Measurements from ENCODE around the gene CELF6.

The CELF6 gene

DNA sequence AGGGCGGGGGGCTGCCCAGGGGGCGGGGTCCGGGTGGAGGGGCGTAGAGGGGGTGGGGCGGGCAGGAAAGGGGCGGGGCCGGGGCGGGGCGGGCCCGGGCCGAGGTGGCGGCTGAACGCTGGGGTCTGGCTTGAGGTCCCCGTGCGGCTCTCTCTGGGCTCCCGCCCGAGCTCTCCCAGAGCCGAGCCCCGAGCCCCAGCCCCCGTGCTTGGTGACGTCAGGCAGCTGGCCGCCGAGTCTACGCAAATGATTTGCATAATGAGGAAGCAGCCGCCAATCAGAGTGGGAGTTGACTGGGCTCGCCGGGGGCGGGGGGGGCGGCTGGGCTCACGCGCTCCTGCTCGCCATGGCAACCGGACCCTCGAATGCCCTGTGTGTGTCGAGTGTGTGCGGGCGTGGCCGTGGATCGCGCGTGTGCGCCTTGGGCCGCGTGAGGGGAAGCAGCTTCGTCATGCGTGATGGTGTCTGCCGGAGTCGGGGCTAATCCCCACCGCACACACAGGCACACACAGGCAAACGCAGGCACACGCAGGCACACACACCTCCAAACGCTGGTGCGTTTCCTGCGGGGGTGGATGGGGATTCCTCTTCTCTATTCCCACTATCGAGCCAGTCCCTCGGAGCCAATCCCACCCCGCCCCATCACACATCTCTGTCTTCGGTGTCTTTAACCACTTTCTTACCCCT lies at the start of gene CELF6:
Gene CELF6, minus strand, starts transcription at position 173 of the 687 bp plus-strand sequence. CDS start 283 bp downstream, outside the sequence.
- in situ Hi-C loops (cut with HindIII; ENCODE audit: low pct_ligation_motif_present, low pct_unique_long_range_greater_than_20kb, low sequenced_read_pairs), result no loop called here
- peak; percentile 82 for DNase-seq

DNA sequence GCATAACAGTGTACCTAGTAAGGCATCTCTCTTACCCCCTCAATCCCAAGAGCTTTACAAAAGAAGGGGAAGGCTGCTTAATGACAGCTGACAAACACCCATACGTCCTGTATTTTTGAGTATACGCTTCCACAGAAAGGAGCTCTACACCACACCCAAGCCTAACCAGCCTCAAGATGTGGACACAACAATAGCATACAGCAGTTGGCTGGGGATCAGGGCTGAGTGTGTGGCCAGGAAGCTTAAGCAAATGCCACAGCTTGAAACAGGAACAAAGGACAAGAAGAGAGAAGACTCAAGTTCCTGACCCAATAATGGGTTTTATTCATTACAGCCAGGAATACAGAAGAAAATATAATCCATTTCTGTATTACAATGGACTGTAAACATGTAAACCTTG lies 48.9 kb upstream of the CELF6 start:
- DNase-seq, result no peak
- in situ Hi-C loops (cut with HindIII; ENCODE audit: low pct_ligation_motif_present, low pct_unique_long_range_greater_than_20kb, low sequenced_read_pairs), result no loop called here

DNA sequence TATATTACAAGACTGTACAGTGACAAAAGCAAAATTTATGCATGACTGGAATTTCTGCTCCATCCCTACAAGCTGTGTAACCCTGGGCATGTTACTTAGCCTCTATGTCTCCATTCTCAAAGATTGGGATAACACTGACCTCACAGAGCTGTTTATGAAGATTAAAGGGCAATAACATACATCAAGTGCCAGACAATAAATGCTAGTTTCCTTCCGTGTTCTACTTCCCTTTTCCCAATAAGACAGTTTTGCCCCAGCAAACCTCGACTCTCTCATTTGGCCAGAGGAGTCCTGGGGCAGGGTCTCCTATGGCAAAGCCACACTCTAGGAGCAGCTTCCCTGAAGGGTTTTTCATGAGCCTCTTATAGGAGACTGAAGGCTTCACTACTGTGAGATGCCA lies 48.4 kb upstream of the CELF6 start:
- in situ Hi-C loops (cut with HindIII; ENCODE audit: low pct_ligation_motif_present, low pct_unique_long_range_greater_than_20kb, low sequenced_read_pairs), result no loop called here
- no peak for DNase-seq

DNA sequence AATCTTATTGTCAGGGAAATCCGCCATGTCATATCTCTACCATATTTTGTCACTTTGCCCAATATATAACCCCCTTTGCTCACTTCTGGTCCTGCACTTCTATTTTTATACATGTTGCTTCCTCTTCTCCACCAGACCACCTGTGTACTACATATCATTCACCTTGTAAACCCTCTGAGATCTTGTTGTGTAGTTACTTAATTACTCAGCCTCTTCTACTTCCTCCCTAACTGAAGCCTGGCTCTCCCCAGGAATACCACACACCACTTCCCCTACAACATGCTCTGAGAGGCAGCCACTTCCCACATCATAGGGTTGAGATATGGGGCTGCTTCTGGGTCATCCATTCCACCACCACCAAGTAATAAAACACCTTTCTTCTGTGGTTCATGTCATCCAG lies 45.9 kb upstream of the CELF6 start:
- DNase-seq, result no peak
- in situ Hi-C loops (cut with HindIII; ENCODE audit: low pct_ligation_motif_present, low pct_unique_long_range_greater_than_20kb, low sequenced_read_pairs), result no loop called here

DNA sequence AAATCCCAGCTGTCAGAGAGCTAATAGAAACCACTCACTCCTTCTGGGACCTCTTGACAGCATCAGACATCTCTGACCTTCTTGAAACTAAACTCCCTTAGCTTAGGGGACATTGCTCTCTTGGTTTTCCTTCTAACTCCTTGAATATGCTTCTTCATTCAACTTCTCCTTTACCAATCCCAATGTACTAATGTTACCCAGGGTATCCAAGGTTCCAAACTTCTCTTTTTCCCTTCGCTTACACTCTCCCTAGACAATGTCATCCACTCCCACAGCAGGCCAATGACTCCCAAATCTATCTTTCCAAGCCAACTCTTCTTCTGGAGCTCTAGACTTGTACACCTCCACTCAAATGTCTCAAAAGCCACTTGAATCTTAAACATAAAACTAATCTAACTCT lies 41.2 kb upstream of the CELF6 start:
- DNase-seq, result no peak
- in situ Hi-C loops (cut with HindIII; ENCODE audit: low pct_ligation_motif_present, low pct_unique_long_range_greater_than_20kb, low sequenced_read_pairs), result no loop called here

DNA sequence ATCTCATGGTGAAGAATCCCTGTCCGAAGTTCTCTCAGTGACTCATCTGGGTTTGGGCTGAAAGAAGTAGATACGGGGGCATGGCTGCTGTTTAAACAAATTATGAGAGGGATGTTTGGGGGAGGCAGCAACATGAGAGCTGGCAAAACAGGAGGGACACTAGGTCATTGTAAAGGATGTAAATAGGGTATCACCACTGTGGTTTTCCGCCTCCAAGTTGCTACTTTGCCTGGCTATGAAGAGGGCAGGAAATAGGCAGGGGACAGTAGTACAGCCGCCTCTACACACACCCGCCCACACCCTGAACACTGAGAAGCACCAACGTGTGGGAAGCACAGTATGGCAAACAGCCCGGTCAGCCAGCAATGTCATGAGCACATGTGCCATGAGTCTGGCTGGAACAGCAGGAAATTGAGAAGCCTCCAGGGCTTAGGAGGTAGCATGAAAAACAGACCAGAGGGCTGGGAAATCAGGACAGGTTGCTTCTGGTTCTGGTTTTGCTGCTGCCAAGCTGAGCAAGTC lies 38.8 kb upstream of the CELF6 start:
- in situ Hi-C loops (cut with HindIII; ENCODE audit: low pct_ligation_motif_present, low pct_unique_long_range_greater_than_20kb, low sequenced_read_pairs), result no loop called here
- no peak for DNase-seq

DNA sequence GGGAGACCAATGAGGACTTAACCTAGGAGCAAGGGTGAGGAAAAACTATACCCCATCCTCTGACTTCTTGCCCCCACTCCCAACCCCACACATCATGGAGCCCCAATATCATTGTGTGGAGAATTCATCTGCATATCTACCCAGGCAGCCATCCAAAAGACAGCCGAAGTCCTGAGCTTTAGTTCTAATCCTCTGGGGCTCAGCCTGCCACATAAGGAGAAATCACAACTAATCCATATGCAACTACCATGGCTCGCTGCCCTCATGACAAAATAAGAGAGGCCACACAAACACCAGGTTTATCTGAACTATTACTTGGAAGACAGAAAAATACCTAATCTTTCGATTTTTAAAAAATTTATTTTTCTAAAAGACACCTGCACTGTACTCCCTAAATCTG lies 38.2 kb upstream of the CELF6 start:
- DNase-seq, result no peak
- in situ Hi-C loops (cut with HindIII; ENCODE audit: low pct_ligation_motif_present, low pct_unique_long_range_greater_than_20kb, low sequenced_read_pairs), result no loop called here

DNA sequence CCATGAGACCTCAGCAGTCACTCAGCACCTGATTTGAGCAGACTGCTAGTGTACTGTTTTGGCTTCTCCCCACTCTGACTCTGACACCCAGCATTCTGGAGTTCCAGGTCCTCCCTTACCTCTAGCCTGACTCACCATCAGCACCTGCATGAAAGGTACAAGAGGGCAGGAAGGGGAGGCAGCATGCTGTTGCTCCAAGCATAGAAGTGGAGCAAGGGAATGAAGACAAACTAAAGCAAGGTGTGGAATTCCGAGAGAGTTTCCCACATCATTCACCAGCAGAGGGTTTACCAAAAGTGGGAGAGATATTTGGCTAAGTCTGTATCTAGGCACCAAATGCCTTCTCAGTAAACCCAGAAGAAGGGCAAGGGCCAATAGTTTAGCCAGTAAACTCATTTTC lies 34.5 kb upstream of the CELF6 start:
- in situ Hi-C loops (cut with HindIII; ENCODE audit: low pct_ligation_motif_present, low pct_unique_long_range_greater_than_20kb, low sequenced_read_pairs), result no loop called here

DNA sequence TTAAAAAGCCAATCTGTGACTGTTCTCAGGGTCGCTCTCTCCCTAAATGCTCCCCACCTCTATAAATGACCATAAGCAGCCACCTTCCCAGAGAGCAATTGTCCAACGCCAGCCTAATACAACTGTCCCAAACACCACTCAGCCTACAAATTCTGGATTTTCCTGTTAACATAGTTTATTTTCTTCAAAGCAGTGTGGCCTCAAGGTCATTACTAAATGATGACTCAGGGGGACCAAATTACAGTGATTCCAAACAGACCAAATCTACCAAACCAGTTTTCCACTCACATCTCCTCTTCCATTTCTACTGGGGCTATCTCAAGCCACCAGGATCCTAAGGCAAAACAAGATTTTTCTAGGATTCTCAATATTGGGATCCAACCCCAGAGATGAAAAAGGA lies 33.3 kb upstream of the CELF6 start:
- in situ Hi-C loops (cut with HindIII; ENCODE audit: low pct_ligation_motif_present, low pct_unique_long_range_greater_than_20kb, low sequenced_read_pairs), result no loop called here
- DNase-seq, result no peak

More for the DNA sequence above, 34.5 kb upstream of the CELF6 start:
- DNase-seq, result no peak

DNA sequence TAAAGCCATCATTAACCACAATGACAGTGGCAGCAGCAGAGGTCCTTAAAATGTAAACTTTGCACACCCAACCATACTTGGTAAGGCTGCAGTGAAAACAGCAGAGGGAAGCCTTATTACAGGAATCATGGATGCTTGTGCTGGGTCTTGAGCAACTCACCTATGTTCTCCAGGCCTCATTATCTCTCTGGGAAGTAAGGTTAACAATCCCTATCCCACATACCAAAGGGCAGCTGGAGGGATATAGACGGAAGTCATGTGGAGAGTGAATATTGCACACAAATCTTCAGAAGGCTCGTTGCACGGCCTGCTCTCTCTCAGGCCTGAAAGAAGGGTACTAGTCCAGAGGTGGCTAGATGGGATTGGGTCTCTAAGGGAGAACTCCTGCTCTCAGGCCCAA lies 25.8 kb upstream of the CELF6 start:
- in situ Hi-C loops (cut with HindIII; ENCODE audit: low pct_ligation_motif_present, low pct_unique_long_range_greater_than_20kb, low sequenced_read_pairs), result no loop called here
- DNase-seq, result no peak

DNA sequence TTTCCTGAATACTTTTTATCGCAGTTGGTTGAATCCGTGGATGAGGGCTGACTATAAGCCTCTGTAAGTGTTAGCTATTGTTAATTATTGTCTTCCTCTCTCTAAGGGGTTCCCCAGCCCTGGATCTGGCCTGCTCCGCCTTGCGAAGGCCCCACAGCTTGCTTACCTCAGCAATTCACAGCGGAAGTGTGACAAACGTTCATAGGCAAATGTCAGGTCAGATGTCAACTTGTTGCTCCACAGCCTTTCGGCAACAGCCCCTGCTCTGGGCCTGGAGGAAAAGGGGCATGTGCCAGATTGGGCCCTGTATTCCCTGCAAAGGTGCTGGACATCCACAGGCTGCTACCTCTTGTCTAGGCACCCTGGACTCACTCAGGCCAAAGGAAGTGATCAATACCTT lies 25.3 kb upstream of the CELF6 start:
- DNase-seq, result no peak
- in situ Hi-C loops (cut with HindIII; ENCODE audit: low pct_ligation_motif_present, low pct_unique_long_range_greater_than_20kb, low sequenced_read_pairs), result no loop called here

DNA sequence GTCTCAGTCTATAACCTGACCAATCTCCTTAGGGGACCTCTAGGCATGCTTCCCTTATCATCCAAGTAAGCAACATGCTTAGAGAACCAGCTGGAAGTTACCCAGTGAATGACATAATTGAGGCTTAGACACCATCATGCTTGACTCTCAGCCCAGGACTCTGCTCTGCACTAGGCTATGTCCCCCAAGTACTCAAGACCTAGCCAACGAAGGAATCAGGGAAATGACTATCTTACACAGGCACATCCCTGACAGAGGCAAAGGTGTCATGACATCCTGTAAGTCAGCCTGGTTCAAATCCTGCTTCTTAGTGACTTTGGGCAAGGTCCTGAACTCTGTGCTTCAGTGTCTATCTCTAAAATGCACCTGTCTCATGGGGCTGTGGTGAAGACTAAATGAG lies 24.6 kb upstream of the CELF6 start:
- in situ Hi-C loops (cut with HindIII; ENCODE audit: low pct_ligation_motif_present, low pct_unique_long_range_greater_than_20kb, low sequenced_read_pairs), result no loop called here
- DNase-seq, result no peak

DNA sequence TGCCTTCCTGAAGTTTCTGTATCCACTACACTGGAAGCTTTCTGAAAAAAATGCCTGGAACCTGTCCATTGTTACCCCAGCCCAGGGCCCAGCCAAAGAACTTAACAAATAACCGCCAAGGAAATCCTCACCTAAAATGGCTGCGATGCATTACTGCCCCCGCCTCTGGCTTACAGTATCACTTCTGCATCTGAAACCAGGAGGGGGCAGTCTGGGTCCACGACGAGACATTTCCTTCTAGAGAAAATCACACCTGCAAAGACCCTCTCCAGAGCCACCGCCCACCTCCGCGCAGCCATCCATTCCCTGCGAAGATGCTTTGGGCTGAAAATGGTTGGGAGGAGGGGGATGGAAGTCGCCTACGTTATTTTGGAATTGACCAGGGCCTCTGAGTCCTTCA lies 22.4 kb upstream of the CELF6 start:
- DNase-seq, result peak; percentile 29
- in situ Hi-C loops (cut with HindIII; ENCODE audit: low pct_ligation_motif_present, low pct_unique_long_range_greater_than_20kb, low sequenced_read_pairs), result no loop called here

DNA sequence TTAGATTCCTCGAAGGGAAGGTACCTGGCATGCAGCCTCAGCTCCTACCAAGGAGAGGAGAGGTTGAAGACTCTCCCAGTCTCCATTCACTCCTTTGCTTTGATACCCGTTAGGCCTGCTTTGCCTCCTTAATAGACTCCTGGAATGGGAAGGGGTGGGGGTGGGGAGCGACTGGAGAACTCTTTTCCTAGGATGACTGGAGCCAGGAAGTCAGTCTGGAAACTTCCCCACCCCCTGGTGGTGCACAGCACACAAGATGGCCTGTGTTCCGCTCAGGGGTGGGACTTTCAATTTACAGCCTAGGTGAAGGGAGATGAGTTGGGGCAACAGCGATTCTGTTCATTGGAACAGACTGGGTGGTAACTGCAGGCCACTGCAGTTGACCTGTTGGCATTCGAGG lies 21.4 kb upstream of the CELF6 start:
- in situ Hi-C loops (cut with HindIII; ENCODE audit: low pct_ligation_motif_present, low pct_unique_long_range_greater_than_20kb, low sequenced_read_pairs), result no loop called here
- peak; percentile 27 for DNase-seq

DNA sequence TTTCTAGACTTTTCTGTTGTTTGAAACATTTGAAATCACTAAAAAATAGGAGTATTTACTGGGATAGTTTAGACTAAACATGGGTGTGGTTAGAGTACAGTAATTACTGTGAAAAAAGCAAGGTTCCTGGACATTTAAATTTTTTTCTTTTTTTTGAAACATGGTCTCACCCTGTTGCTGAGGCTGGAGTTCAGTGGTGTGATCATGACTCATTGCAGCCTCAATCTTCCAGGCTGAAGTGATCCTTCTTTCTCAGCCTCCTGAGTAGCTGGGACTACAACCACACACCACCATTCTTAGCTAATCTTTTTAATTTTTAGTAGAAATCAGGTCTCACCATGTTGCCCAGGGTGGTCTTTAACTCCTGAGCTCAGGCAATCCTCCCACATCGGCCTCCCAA lies 20.4 kb upstream of the CELF6 start:
- in situ Hi-C loops (cut with HindIII; ENCODE audit: low pct_ligation_motif_present, low pct_unique_long_range_greater_than_20kb, low sequenced_read_pairs), result no loop called here

DNA sequence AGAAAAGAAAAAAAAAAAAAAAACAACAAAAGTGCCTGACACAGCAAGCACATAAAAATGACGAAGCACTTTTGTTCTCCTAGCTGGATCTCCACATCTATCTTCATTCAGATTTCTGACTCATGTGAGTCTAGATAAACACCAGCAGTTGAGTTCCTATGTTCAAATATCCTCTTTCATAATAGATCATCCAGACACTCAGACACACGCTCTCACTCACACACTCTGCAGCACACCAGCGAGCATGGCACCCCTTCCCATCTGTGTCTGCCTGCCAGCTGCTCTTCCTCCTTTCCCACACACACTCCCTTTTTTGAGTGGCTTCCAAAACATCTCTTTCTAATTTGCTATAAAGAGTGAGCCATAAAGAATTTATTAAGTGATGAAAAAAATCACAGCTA lies 19.8 kb upstream of the CELF6 start:
- in situ Hi-C loops (cut with HindIII; ENCODE audit: low pct_ligation_motif_present, low pct_unique_long_range_greater_than_20kb, low sequenced_read_pairs), result no loop called here
- no peak for DNase-seq

More for the DNA sequence above, 20.4 kb upstream of the CELF6 start:
- DNase-seq, result no peak

DNA sequence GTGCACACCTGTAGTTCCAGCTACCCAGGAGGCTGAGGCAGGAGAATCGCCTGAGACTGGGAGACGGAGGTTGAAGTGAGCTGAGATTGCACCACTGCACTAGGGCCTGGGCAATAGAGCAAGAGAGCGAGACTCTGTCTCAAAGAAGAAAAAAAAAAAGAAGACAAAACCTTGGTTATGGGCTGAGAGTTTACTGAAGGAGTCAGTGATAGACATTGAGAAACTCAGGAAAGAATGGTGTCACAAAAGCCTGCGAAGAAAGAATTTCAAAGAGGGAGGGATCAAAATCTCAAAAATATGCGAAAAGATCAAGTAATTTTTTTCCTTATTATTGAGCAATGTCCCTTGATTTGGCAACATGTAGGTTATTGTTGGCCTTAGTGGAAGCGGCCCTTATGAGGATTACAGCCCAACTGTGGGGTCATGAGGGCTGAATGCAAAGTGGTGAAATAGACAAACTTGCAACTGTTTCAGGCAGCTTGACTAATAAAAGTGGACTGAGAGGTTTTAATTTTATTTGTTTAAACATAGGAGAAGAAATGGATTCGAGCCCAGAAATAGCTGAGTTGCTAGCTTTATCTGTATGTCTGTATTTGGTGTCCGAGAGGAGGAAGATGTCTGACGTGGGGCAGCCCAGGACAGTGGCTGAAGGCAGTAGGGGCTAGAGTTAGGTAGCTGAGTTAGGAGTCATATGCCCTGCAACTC lies 18.8 kb upstream of the CELF6 start:
- DNase-seq, result no peak
- in situ Hi-C loops (cut with HindIII; ENCODE audit: low pct_ligation_motif_present, low pct_unique_long_range_greater_than_20kb, low sequenced_read_pairs), result no loop called here

DNA sequence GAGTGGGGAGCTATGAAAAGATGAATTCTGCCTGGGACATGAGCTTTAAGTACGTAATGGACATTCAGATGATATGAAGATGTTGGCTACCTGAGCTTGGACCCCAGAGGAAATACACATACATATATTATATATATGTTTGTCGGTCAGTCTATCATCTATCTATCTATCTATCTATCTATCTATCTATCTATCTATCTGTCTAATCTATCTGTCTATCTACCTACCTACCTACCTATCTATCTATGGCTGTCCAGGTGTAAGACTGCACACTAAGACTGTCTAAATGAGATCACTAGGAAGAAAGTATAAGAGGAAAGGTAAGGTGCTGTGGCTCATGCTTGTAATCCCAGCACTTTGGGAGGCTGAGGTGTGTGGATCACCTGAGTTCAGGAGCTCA lies 18.2 kb upstream of the CELF6 start:
- DNase-seq, result no peak
- in situ Hi-C loops (cut with HindIII; ENCODE audit: low pct_ligation_motif_present, low pct_unique_long_range_greater_than_20kb, low sequenced_read_pairs), result no loop called here

DNA sequence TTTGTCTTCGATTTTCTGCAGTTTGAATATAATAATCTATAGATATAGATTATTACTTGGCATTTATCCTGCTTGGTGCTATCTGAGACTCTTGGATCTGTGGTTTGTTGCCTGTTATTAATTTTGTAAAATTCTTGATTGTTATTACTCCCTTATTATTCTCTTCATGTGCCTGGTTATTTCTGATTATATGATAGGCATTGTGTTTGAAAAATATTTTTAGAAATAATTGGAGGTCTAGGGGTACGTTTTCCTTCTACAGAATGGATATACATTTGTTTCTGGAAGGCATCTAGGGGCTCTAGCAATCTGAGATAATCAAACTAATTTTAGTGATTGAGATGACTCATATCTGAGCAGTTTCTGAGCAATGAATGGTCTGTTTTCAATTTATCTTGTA lies 14.9 kb upstream of the CELF6 start:
- no peak for DNase-seq
- in situ Hi-C loops (cut with HindIII; ENCODE audit: low pct_ligation_motif_present, low pct_unique_long_range_greater_than_20kb, low sequenced_read_pairs), result no loop called here

DNA sequence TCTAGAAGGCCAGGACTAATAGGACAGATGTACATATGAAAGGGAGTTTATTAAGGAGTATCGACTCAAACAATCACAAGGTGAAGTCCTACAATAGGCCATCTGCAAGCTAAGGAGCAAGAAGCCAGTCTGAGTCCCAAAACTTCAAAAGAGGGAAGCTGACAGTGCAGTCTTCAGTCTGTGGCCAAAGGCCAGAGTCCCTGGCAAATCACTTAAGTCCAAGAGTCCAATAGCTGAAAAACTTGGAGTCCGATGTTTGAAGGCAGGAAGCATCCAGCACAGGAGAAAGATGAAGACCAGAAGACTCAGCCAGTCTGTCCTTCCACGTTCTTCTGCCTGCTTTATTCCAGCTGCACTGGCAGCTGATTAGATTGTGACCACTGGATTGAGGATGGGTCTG lies 11.1 kb upstream of the CELF6 start:
- in situ Hi-C loops (cut with HindIII; ENCODE audit: low pct_ligation_motif_present, low pct_unique_long_range_greater_than_20kb, low sequenced_read_pairs), result no loop called here
- DNase-seq, result no peak

Measured in ACHN (cell line).